Coronary artery (tissue), 2 donors: ENCODE results near the gene P2RY6.
"Not testable (repeated sequence)": the region's sequence is repeated elsewhere in the genome, so short reads cannot be mapped to it uniquely, and the experiment has no call there.

ENCODE experiments used
- DNase-seq: peaks from one replicate; pipeline ENCODE4 v3.0.0-alpha.2; 2017; ENCODE audit warnings: low spot score
- H3K27ac ChIP-seq, 2 donors: fragments of 200-600 bp; sonication (generic); one replicate each; pipeline ENCODE4 v1.5.1; 2016 to 2019
- H3K4me3 ChIP-seq: fragments of 200-600 bp; sonication (generic); 2 replicates; pipeline ENCODE4 v1.5.1; 2016; ENCODE audit warnings: mild to moderate bottlenecking, moderate library complexity
- CTCF ChIP-seq: fragments of 200-600 bp; sonication (generic); IDR thresholded peaks from one replicate; pipeline ENCODE4 v1.5.1; 2019; ENCODE audit warnings: antibody characterized with exemption

Gene P2RY6

GRCh38 chr11:73268671-73269271 lies 3.4 kb upstream of the P2RY6 start:
- H3K27ac ChIP-seq, result no peak overlapping the region
- H3K4me3 ChIP-seq, result no peak overlapping the region
- peak; percentile 61 for DNase-seq
- TF ChIP-seq CTCF, result no peak

- no peak overlapping the region for H3K4me3 ChIP-seq
- H3K27ac ChIP-seq, result no peak overlapping the region
- TF ChIP-seq CTCF, result no peak
- DNase-seq, result peak; percentile 31
Observed at GRCh38 chr11:73269459-73270015, 2.6 kb upstream of the P2RY6 start.

DNA sequence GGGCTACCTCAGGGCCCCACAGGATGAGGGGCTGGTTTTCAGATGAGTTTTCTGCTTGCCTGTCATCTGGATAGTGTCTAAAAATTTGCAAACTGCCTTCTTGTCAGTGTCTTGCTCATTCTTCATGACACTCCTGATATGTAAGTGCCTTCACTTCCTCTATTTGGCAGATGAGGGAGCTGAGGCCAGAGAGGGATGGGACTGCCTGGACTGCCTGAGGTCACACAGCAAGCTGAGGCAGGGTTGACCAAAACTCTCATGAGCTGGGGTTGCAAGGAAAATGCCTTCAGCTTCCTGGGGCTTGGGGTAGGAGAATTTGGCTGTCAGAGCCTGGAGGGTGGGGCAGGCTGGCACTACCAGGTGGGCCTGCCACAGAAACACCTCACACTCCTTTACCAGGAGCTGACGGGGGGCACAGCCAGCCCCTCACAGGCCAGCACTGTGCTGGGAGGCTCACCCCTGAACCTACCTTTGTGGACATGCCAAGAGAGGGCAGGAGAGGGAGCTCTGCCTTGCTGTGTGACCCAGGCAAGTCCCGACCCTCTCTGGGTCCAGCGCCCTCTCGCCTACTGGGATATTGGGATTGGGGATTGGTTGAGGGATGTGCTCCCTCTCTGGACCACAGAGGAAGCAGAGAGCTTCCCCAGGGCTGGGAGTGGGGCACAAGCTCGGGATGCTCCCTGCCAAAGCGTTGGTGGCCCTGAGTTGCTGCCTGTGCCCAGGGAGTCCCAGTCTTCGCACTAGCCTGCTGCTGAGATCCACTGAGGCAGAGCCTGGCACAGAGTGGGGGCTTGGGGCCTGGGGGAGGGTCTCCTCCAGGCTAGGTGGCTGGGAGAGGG lies 1.9 kb upstream of the P2RY6 start:
- Histone ChIP-seq H3K27ac (no peak overlapping the region), H3K4me3 (no peak overlapping the region)
- no peak for TF ChIP-seq CTCF
- DNase-seq, result peak; percentile 68

GRCh38 chr11:73270855-73271477 lies 1.2 kb upstream of the P2RY6 start:
- no peak for TF ChIP-seq CTCF
- Histone ChIP-seq H3K27ac (no peak overlapping the region), H3K4me3 (no peak overlapping the region)
- peak; percentile 53 for DNase-seq

DNA sequence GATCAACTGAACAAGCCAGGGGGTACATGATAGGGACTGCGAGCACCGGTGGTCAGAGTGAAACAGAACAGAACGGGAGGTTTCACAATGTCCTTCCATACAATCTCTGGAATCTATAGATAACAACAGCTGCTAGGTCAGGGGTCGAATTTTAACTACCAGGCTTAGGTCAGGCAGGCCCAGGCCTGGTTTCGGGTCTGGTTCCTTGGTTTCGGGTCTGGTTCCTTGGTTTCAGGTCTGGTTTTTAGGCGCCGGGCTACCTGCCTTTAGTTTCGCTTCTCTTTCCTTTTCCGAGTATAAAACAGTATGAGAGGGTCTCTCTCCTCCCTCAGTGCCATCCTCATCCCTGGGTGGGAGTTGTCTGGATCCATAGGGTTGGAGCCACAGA lies 666 bp upstream of the P2RY6 start:
- peak; percentile 62 for DNase-seq
- not testable (repeated sequence) for H3K4me3 ChIP-seq, H3K27ac ChIP-seq

DNA sequence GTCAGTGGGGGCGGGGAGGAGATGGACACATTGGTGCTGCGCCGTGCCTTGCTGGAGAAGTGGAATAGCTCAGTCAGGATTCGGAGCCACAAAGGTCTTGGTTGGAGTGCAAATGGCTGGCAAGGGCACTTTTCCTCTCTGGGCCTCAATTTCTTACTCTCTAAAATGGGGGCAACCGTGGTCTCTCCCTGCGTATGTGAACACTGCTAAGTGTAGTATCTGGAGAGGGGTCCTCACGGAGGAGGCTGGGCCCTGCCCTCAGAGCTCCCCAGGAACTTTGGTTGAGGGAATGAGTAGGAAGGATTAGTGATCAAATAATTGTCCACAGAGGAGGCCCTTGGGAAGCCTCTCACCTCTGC lies 521 bp downstream of the P2RY6 start:
- H3K4me3 ChIP-seq, result peak overlapping the region; percentile 56
- H3K27ac ChIP-seq, result peak overlapping the region in 1 of 2 donors; percentile 52
- no peak for TF ChIP-seq CTCF
- no peak for DNase-seq

DNA sequence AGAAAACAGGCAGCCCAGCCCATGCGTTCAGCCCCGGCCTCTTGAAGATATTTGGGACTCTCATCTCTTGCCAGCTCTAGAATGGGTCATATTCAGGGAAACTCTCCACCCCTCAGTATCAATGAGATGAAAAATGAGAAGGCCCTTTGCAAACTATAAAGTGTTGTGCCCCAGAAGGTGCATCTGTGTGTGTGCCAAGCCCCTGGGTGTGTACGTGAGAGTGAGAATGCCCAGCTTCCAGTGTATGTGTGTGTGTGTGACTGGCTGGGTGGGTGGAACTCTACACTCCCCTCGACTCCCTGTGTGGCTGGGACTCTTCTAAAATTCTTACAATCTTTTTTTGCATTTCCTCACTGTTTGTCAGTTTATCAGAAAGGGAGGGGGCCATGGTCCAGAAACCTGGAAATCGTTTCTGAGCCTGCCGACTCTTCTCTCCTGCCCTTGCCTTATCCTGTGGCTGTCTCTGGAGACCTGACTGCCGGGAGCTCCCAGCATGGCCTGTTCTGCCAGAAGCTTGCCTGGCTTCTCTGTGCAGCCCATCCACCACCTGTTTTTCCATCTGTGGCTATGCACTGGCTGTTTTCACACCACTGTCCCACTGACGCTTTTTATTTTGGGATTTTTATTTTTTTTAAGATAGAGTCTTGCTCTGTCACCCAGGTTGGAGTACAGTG lies 1.2 kb downstream of the P2RY6 start:
- TF ChIP-seq CTCF, result no peak
- DNase-seq, result peak; percentile 62
- peak overlapping the region in 1 of 2 donors; percentile 40 for H3K27ac ChIP-seq
- H3K4me3 ChIP-seq, result no peak overlapping the region

DNA sequence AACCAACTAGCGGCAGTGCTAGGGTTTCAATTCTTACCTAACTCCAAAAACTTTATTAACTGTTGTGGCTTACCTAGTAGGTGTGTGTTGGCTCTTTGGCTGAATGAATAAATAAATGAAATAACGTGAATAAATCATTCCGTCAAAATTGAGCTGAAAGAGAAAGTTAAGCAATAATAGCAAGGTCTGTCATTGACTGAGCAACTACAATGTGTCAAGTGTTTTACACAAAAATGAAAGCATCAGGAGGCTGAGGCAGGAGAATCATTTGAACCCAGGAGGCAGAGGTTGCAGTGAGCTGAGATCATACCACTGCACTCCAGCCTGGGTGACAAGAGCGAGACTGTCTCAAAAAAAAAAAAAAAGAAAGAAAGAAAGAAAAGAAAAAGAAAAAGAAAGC lies 2.1 kb downstream of the P2RY6 start:
- Histone ChIP-seq H3K27ac (peak overlapping the region in 1 of 2 donors; percentile 25), H3K4me3 (peak overlapping the region; percentile 10)
- not testable (repeated sequence) for DNase-seq
